ENCODE measurements around the gene HMGN2.

GRCh38 chr1:26459148-26459547 is 13.1 kb upstream of the HMGN2 start:
- TF ChIP-seq, protein P1, sequence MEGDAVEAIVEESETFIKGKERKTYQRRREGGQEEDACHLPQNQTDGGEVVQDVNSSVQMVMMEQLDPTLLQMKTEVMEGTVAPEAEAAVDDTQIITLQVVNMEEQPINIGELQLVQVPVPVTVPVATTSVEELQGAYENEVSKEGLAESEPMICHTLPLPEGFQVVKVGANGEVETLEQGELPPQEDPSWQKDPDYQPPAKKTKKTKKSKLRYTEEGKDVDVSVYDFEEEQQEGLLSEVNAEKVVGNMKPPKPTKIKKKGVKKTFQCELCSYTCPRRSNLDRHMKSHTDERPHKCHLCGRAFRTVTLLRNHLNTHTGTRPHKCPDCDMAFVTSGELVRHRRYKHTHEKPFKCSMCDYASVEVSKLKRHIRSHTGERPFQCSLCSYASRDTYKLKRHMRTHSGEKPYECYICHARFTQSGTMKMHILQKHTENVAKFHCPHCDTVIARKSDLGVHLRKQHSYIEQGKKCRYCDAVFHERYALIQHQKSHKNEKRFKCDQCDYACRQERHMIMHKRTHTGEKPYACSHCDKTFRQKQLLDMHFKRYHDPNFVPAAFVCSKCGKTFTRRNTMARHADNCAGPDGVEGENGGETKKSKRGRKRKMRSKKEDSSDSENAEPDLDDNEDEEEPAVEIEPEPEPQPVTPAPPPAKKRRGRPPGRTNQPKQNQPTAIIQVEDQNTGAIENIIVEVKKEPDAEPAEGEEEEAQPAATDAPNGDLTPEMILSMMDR (IDR thresholded peaks at IDR 0.05) = no peak
- TF ChIP-seq ZFX (IDR thresholded peaks at IDR 0.05; ENCODE audit: borderline replicate concordance) = no peak
